ENCODE measurements around the gene MAN2A1. TPM values are rescaled to one million over a fixed set of nuclear protein-coding genes. Genes with fewer than 3 reads are reported as not detected.

MAN2A1 gene
- total RNA-seq, 3 donors from 2014 or later: 28.2 to 31.8 (median 30.4) TPM

- DNase-seq (no peak), ATAC-seq (no peak)
- Mint-ChIP-seq H3K4me3 (peak overlapping the region; percentile 22), H3K9me3 (peaks cover 7% of the 10 kb centered on the region), H3K36me3 (ENCODE audit: insufficient read depth) (peaks cover 53% of the 10 kb centered on the region), H3K27me3 (ENCODE audit: low read depth) (no peaks in the 10 kb centered on the region), H3K4me1 (ENCODE audit: low read depth) (peaks cover 69% of the 10 kb centered on the region)
Observed at GRCh38 chr5:109849478-109850088, 159.9 kb downstream of the MAN2A1 start.

- H3K27me3 Mint-ChIP-seq (ENCODE audit: low read depth): no peaks in the 10 kb centered on the region
- no peak overlapping the region for H3K4me3 Mint-ChIP-seq
- DNase-seq: no peak
- ATAC-seq: peak; percentile 81 to 89
- peaks cover 7% of the 10 kb centered on the region for H3K9me3 Mint-ChIP-seq
- H3K4me1 Mint-ChIP-seq (ENCODE audit: low read depth): peaks cover 78% of the 10 kb centered on the region
- peaks cover 41% of the 10 kb centered on the region for H3K36me3 Mint-ChIP-seq (ENCODE audit: insufficient read depth)
Observed at GRCh38 chr5:109852371-109853155, 162.8 kb downstream of the MAN2A1 start.

GRCh38 chr5:109853377-109853776 lies 163.7 kb downstream of the MAN2A1 start:
- peaks cover 5% of the 10 kb centered on the region for H3K9me3 Mint-ChIP-seq
- H3K4me1 Mint-ChIP-seq (ENCODE audit: low read depth): peaks cover 81% of the 10 kb centered on the region
- ATAC-seq (no peak), DNase-seq (no peak)
- no peaks in the 10 kb centered on the region for H3K27me3 Mint-ChIP-seq (ENCODE audit: low read depth)
- no peak overlapping the region for H3K4me3 Mint-ChIP-seq
- peaks cover 42% of the 10 kb centered on the region for H3K36me3 Mint-ChIP-seq (ENCODE audit: insufficient read depth)

- H3K4me3 Mint-ChIP-seq: no peak overlapping the region
- H3K27me3 Mint-ChIP-seq (ENCODE audit: low read depth): no peaks in the 10 kb centered on the region
- no peak for ATAC-seq
- peaks cover 41% of the 10 kb centered on the region for H3K36me3 Mint-ChIP-seq (ENCODE audit: insufficient read depth)
- H3K9me3 Mint-ChIP-seq: no peaks in the 10 kb centered on the region
- DNase-seq: no peak
- peaks cover 78% of the 10 kb centered on the region for H3K4me1 Mint-ChIP-seq (ENCODE audit: low read depth)
Observed at GRCh38 chr5:109855056-109855455, 165.3 kb downstream of the MAN2A1 start.

GRCh38 chr5:109857405-109858031 lies 167.8 kb downstream of the MAN2A1 start:
- Mint-ChIP-seq H3K4me1 (ENCODE audit: low read depth) (peaks cover 71% of the 10 kb centered on the region), H3K27me3 (ENCODE audit: low read depth) (no peaks in the 10 kb centered on the region), H3K9me3 (no peaks in the 10 kb centered on the region), H3K36me3 (ENCODE audit: insufficient read depth) (peaks cover 46% of the 10 kb centered on the region), H3K4me3 (peak overlapping the region; percentile 56)
- peak; percentile 65 to 72 for ATAC-seq
- DNase-seq: no peak

GRCh38 chr5:109859537-109859936 lies 169.8 kb downstream of the MAN2A1 start:
- H3K4me1 Mint-ChIP-seq (ENCODE audit: low read depth): peaks cover 68% of the 10 kb centered on the region
- peaks cover 57% of the 10 kb centered on the region for H3K36me3 Mint-ChIP-seq (ENCODE audit: insufficient read depth)
- no peak for ATAC-seq
- H3K4me3 Mint-ChIP-seq: no peak overlapping the region
- H3K27me3 Mint-ChIP-seq (ENCODE audit: low read depth): no peaks in the 10 kb centered on the region
- no peaks in the 10 kb centered on the region for H3K9me3 Mint-ChIP-seq
- no peak for DNase-seq

- peaks cover 69% of the 10 kb centered on the region for H3K36me3 Mint-ChIP-seq (ENCODE audit: insufficient read depth)
- ATAC-seq (no peak), DNase-seq (no peak)
- H3K4me1 Mint-ChIP-seq (ENCODE audit: low read depth): peaks cover 62% of the 10 kb centered on the region
- no peak overlapping the region for H3K4me3 Mint-ChIP-seq
- H3K9me3 Mint-ChIP-seq: no peaks in the 10 kb centered on the region
- H3K27me3 Mint-ChIP-seq (ENCODE audit: low read depth): no peaks in the 10 kb centered on the region
Observed at GRCh38 chr5:109862301-109862700, 172.6 kb downstream of the MAN2A1 start.

GRCh38 chr5:109863752-109864151 lies 174.0 kb downstream of the MAN2A1 start:
- Mint-ChIP-seq H3K9me3 (no peaks in the 10 kb centered on the region), H3K36me3 (ENCODE audit: insufficient read depth) (peaks cover 67% of the 10 kb centered on the region), H3K4me3 (no peak overlapping the region), H3K27me3 (ENCODE audit: low read depth) (no peaks in the 10 kb centered on the region), H3K4me1 (ENCODE audit: low read depth) (peaks cover 61% of the 10 kb centered on the region)
- no peak for DNase-seq
- ATAC-seq: peak; percentile 79 to 86

- peak; percentile 48 to 52 for ATAC-seq
- no peak overlapping the region for H3K4me3 Mint-ChIP-seq
- peaks cover 58% of the 10 kb centered on the region for H3K36me3 Mint-ChIP-seq (ENCODE audit: insufficient read depth)
- peaks cover 58% of the 10 kb centered on the region for H3K4me1 Mint-ChIP-seq (ENCODE audit: low read depth)
- no peaks in the 10 kb centered on the region for H3K9me3 Mint-ChIP-seq
- H3K27me3 Mint-ChIP-seq (ENCODE audit: low read depth): no peaks in the 10 kb centered on the region
- DNase-seq: no peak
Observed at GRCh38 chr5:109865637-109866036, 175.9 kb downstream of the MAN2A1 start.

GRCh38 chr5:109866051-109866450 lies 176.3 kb downstream of the MAN2A1 start:
- H3K4me3 Mint-ChIP-seq: no peak overlapping the region
- no peaks in the 10 kb centered on the region for H3K9me3 Mint-ChIP-seq
- H3K36me3 Mint-ChIP-seq (ENCODE audit: insufficient read depth): peaks cover 54% of the 10 kb centered on the region
- peaks cover 58% of the 10 kb centered on the region for H3K4me1 Mint-ChIP-seq (ENCODE audit: low read depth)
- no peaks in the 10 kb centered on the region for H3K27me3 Mint-ChIP-seq (ENCODE audit: low read depth)
- no peak for DNase-seq
- no peak for ATAC-seq

- Mint-ChIP-seq H3K4me1 (ENCODE audit: low read depth) (peaks cover 46% of the 10 kb centered on the region), H3K9me3 (no peaks in the 10 kb centered on the region), H3K36me3 (ENCODE audit: insufficient read depth) (peaks cover 40% of the 10 kb centered on the region), H3K27me3 (ENCODE audit: low read depth) (no peaks in the 10 kb centered on the region), H3K4me3 (no peak overlapping the region)
- ATAC-seq (peak; percentile 51 to 61), DNase-seq (no peak)
Observed at GRCh38 chr5:109868737-109869136, 179.0 kb downstream of the MAN2A1 start.

- peaks cover 29% of the 10 kb centered on the region for H3K4me1 Mint-ChIP-seq (ENCODE audit: low read depth)
- no peak overlapping the region for H3K4me3 Mint-ChIP-seq
- ATAC-seq: no peak
Observed at GRCh38 chr5:109873687-109874086, 184.0 kb downstream of the MAN2A1 start.

GRCh38 chr5:109874108-109874507 lies 184.4 kb downstream of the MAN2A1 start:
- H3K4me1 Mint-ChIP-seq (ENCODE audit: low read depth): peaks cover 25% of the 10 kb centered on the region
- peaks cover 3% of the 10 kb centered on the region for H3K36me3 Mint-ChIP-seq (ENCODE audit: insufficient read depth)
- no peaks in the 10 kb centered on the region for H3K9me3 Mint-ChIP-seq
- H3K4me3 Mint-ChIP-seq: no peak overlapping the region
- ATAC-seq (peak; percentile 46 to 54), DNase-seq (no peak)
- H3K27me3 Mint-ChIP-seq (ENCODE audit: low read depth): no peaks in the 10 kb centered on the region

More at GRCh38 chr5:109873687-109874086, 184.0 kb downstream of the MAN2A1 start:
- Mint-ChIP-seq H3K9me3 (no peaks in the 10 kb centered on the region), H3K36me3 (ENCODE audit: insufficient read depth) (peaks cover 6% of the 10 kb centered on the region), H3K27me3 (ENCODE audit: low read depth) (no peaks in the 10 kb centered on the region)
- no peak for DNase-seq

GRCh38 chr5:109876030-109876725 lies 186.5 kb downstream of the MAN2A1 start:
- no peaks in the 10 kb centered on the region for H3K27me3 Mint-ChIP-seq (ENCODE audit: low read depth)
- H3K9me3 Mint-ChIP-seq: no peaks in the 10 kb centered on the region
- H3K4me3 Mint-ChIP-seq: no peak overlapping the region
- no peak for DNase-seq
- H3K36me3 Mint-ChIP-seq (ENCODE audit: insufficient read depth): no peaks in the 10 kb centered on the region
- peak in 1 of 2 donors; percentile 34 for ATAC-seq
- H3K4me1 Mint-ChIP-seq (ENCODE audit: low read depth): peaks cover 19% of the 10 kb centered on the region
